GM12872 (cell line): ENCODE measurements around the gene ADGRL1.

Experiments used
- CTCF ChIP-seq: IDR thresholded peaks from 3 replicates; pipeline ENCODE4 v1.5.1; 2011; ENCODE audit warnings: low read depth, mild to moderate bottlenecking, low read length, moderate library complexity; ENCODE audit not compliant: insufficient read depth

ADGRL1 gene

GRCh38 chr19:14218620-14219330 is 12.8 kb upstream of the ADGRL1 start:
- TF ChIP-seq CTCF, result no peak

- no peak for TF ChIP-seq CTCF
Measured at GRCh38 chr19:14214580-14214979, 8.6 kb upstream of the ADGRL1 start.

- TF ChIP-seq CTCF, result no peak
Measured at GRCh38 chr19:14203177-14203576, 2.8 kb downstream of the ADGRL1 start.

- peak; percentile 67 for TF ChIP-seq CTCF
Measured at GRCh38 chr19:14200147-14200841, 5.7 kb downstream of the ADGRL1 start.

- TF ChIP-seq CTCF, result no peak
Measured at GRCh38 chr19:14198384-14199376, 7.3 kb downstream of the ADGRL1 start.

- TF ChIP-seq CTCF, result no peak
Measured at GRCh38 chr19:14197882-14198281, 8.1 kb downstream of the ADGRL1 start.

GRCh38 chr19:14196105-14196504 is 9.9 kb downstream of the ADGRL1 start:
- TF ChIP-seq CTCF, result peak; percentile 73
